Endothelial cell of umbilical vein (primary cell): Measurements from ENCODE around the gene SYNJ2BP. TPM values are rescaled to one million over a fixed set of nuclear protein-coding genes. Genes with fewer than 3 reads are reported as not detected.

Experiments
- BruUV-seq: library from RNA; stranded (reverse); fragments of 400-500 nt; replicated peaks from 2 replicates; lab custom pipeline; 2021; lab: Mats Ljungman, UMichigan
- CTCF ChIA-PET: fragments of 300-600, 350-600 bp; sonication (Branson Sonifier 250); formaldehyde crosslinking; loops from one replicate; lab custom pipeline; 2021; ENCODE audit warnings: antibody characterized with exemption, inconsistent platforms; lab: Charles Lee
- POLR2A ChIA-PET: fragments of 300-600, 350-600 bp; sonication (Branson Sonifier 250); formaldehyde crosslinking; loops from one replicate; lab custom pipeline; 2021; ENCODE audit warnings: antibody characterized with exemption, inconsistent platforms; lab: Charles Lee
- DNase-seq: peaks from one replicate; pipeline ENCODE4 v3.0.0-alpha.2; 2011; ENCODE audit warnings: low read depth, low spot score
- FAIRE-seq: peaks from 2 replicates; lab custom pipeline; 2011; peaks lifted over from hg19 to GRCh38; lab: Jason Lieb, UNC
- H2AFZ ChIP-seq: 2 replicates; pipeline ENCODE4 v1.6.0; 2012; ENCODE audit warnings: low read depth, low read length, control low read depth, inconsistent platforms
- H3K27ac ChIP-seq: 2 replicates; pipeline ENCODE4 v1.5.1; 2011; ENCODE audit warnings: low read depth, mild to moderate bottlenecking, control low read depth, low read length, moderate library complexity; ENCODE audit not compliant: insufficient read depth
- H3K27me3 ChIP-seq, 2 experiments: 2 replicates each; pipeline versions ENCODE4 v1.6.0 to v1.6.1; 2011; ENCODE audit warnings: low read length in 2 of 2, mixed read lengths in 1 of 2; ENCODE audit not compliant: control insufficient read depth in 2 of 2, insufficient read depth in 2 of 2
- H3K36me3 ChIP-seq, 2 experiments: 2 replicates in 1 of 2; 3 replicates in 1 of 2; pipeline ENCODE4 v1.5.1; 2011; ENCODE audit warnings: low read length in 2 of 2, mild to moderate bottlenecking in 1 of 2, moderate library complexity in 1 of 2; ENCODE audit not compliant: control insufficient read depth in 2 of 2, insufficient read depth in 2 of 2; ENCODE audit errors: extremely low read depth in 1 of 2
- H3K4me1 ChIP-seq: 3 replicates; pipeline ENCODE4 v1.5.1; 2011; ENCODE audit warnings: mild to moderate bottlenecking, low read length; ENCODE audit not compliant: control insufficient read depth, insufficient read depth; ENCODE audit errors: extremely low read depth
- H3K4me2 ChIP-seq: 2 replicates; pipeline ENCODE4 v1.6.1; 2011; ENCODE audit warnings: low read length, control low read depth, mixed read lengths; ENCODE audit not compliant: insufficient read depth
- H3K4me3 ChIP-seq, 3 experiments: fragments of 200-600 bp in 1 of 3; sonication (generic), shearing (Covaris generic) in 1 of 3; replicated peaks in 1 of 3; 2 replicates each; pipeline ENCODE4 v1.5.1; 2011 to 2016; ENCODE audit warnings: control low read depth in 3 of 3, low read length in 3 of 3, mild to moderate bottlenecking in 2 of 3, inconsistent platforms in 1 of 3, low read depth in 1 of 3, moderate library complexity in 1 of 3; ENCODE audit not compliant: insufficient read depth in 1 of 3
- H3K79me2 ChIP-seq: 2 replicates; pipeline ENCODE4 v1.6.0; 2012; ENCODE audit warnings: low read length, inconsistent platforms; ENCODE audit not compliant: control insufficient read depth, insufficient read depth
- H3K9ac ChIP-seq: replicated peaks from 2 replicates; pipeline ENCODE3; 2011; ENCODE audit warnings: low read length, control low read depth; ENCODE audit not compliant: insufficient read depth; ENCODE audit errors: extremely low read depth
- H3K9me1 ChIP-seq: replicated peaks from 3 replicates; pipeline ENCODE4 v1.6.0; 2011; ENCODE audit warnings: mild to moderate bottlenecking, low read length; ENCODE audit not compliant: control insufficient read depth, insufficient read depth; ENCODE audit errors: extremely low read depth
- H3K9me3 ChIP-seq: replicated peaks from 2 replicates; pipeline ENCODE4 v1.5.1; 2012; ENCODE audit warnings: low read length, inconsistent platforms; ENCODE audit not compliant: control insufficient read depth, insufficient read depth
- H4K20me1 ChIP-seq: replicated peaks from 2 replicates; pipeline ENCODE3; 2011; ENCODE audit warnings: mild to moderate bottlenecking, low read length; ENCODE audit not compliant: control insufficient read depth, insufficient read depth; ENCODE audit errors: extremely low read depth
- CTCF ChIP-seq, 2 donors: IDR thresholded peaks; 1 replicate in 1 of 2; 2 replicates in 1 of 2; pipeline ENCODE4 v1.5.1; 2011; ENCODE audit warnings: low read length in 2 of 2, mild to moderate bottlenecking in 2 of 2, moderate library complexity in 2 of 2, control low read depth in 1 of 2, inconsistent platforms in 1 of 2, low read depth in 1 of 2; ENCODE audit not compliant: insufficient read depth in 1 of 2; ENCODE audit errors: extremely low read depth in 1 of 2
- EZH2 ChIP-seq: IDR thresholded peaks from 2 replicates; pipeline ENCODE4 v1.6.1; 2012; ENCODE audit warnings: borderline replicate concordance, low read depth, mild to moderate bottlenecking, moderate library complexity, low read length, inconsistent platforms; ENCODE audit not compliant: severe bottlenecking
- FOS ChIP-seq: IDR thresholded peaks from 2 replicates; pipeline ENCODE4 v1.6.1; 2011; ENCODE audit warnings: mild to moderate bottlenecking, low read length, moderate library complexity, borderline replicate concordance; ENCODE audit not compliant: insufficient read depth
- GATA2 ChIP-seq: IDR thresholded peaks from 2 replicates; pipeline ENCODE4 v1.7.0; 2011; ENCODE audit warnings: low read depth, mild to moderate bottlenecking, moderate library complexity, mixed read lengths, low read length; ENCODE audit not compliant: insufficient read length, insufficient read depth
- JUN ChIP-seq: IDR thresholded peaks from 2 replicates; pipeline ENCODE4 v1.6.1; 2011; ENCODE audit warnings: borderline replicate concordance, low read depth; ENCODE audit not compliant: insufficient read length, insufficient read depth
- MAX ChIP-seq: IDR thresholded peaks from 2 replicates; pipeline ENCODE4 v1.6.1; 2011; ENCODE audit not compliant: insufficient read depth, insufficient read length
- MYC ChIP-seq: IDR thresholded peaks from one replicate; pipeline ENCODE4 v1.6.1; 2011; ENCODE audit warnings: mild to moderate bottlenecking, low read depth, low read length
- POLR2A ChIP-seq: IDR thresholded peaks from 2 replicates; pipeline ENCODE4 v1.6.1; 2012; ENCODE audit warnings: low read depth, mild to moderate bottlenecking, control low read depth, low read length
- POLR2AphosphoS5 ChIP-seq: IDR thresholded peaks from 2 replicates; pipeline ENCODE4 v1.6.1; 2012; ENCODE audit warnings: low read depth, mild to moderate bottlenecking, control low read depth, low read length, moderate library complexity; ENCODE audit not compliant: insufficient read depth
- dilution Hi-C: fragments of 300-500 bp; cut with MboI; formaldehyde crosslinking; loops from one replicate; pipeline ENCODE4 v1.15.0; 2019; ENCODE audit warnings: low sequenced_read_pairs; ENCODE audit not compliant: extremely low pct_ligation_motif_present
- intact Hi-C: fragments of 100-400 bp; cut with micrococcal nuclease; formaldehyde crosslinking; loops from one replicate; pipeline ENCODE4 v1.10.0; 2022
- polyA plus RNA-seq, 4 experiments: library from polyadenylated mRNA; depleted of rRNA in 3 of 4; stranded (reverse) in 3 of 4; unstranded in 1 of 4; fragments of >200 nt; gene quantifications; 2 replicates each; pipeline versions ENCODE4 v1.2.1 to v1.2.3, GENCODE V29; 2011 to 2012; ENCODE audit warnings: missing spikeins in 1 of 4
- total RNA-seq: library from RNA; stranded (reverse); gene quantifications from 2 replicates; pipeline ENCODE4 v1.2.3, GENCODE V29; 2021

SYNJ2BP gene
- total and polyA plus RNA-seq, 2 donors (not counting 3 experiments of a cell fraction or from before 2014, with no cell fraction given): 13.1 to 26.9 TPM

GRCh38 chr14:70416338-70416724 is 559 bp downstream of the SYNJ2BP start:
- Histone ChIP-seq H3K27ac (peak overlapping the region; percentile 45), H3K9me1 (no peaks in the 10 kb centered on the region), H3K4me1 (peaks cover 5% of the 10 kb centered on the region), H3K27me3 (no peaks in the 10 kb centered on the region), H3K9ac (peak overlapping the region; percentile 76), H3K9me3 (no peaks in the 10 kb centered on the region), H4K20me1 (no peaks in the 10 kb centered on the region), H3K4me2 (peak overlapping the region; percentile 58), H3K4me3 (peak overlapping the region; percentile 71 to 95 (median 92)), H3K36me3 (no peaks in the 10 kb centered on the region), H2AFZ (peak overlapping the region; percentile 97), H3K79me2 (peaks cover 22% of the 10 kb centered on the region)
- no peak for TF ChIP-seq EZH2
- TF ChIP-seq POLR2AphosphoS5: no peak
- no peak for TF ChIP-seq GATA2
- TF ChIP-seq MYC: no peak
- TF ChIP-seq POLR2A: no peak
- no peak for TF ChIP-seq FOS
- no peak for TF ChIP-seq MAX
- no peak for TF ChIP-seq JUN
- TF ChIP-seq CTCF (IDR thresholded peaks at IDR 0.05; ENCODE audit: extremely low read depth in 1 of 2, insufficient read depth in 1 of 2, low read depth in 1 of 2, low read length in 2 of 2): no peak
- TSS peak; percentile 53 for BruUV-seq
- intact Hi-C loops: loop anchor here (1.0 kb wide), 1 partner anchor 57 kb away; the partner anchor contains the start of gene COX16
- dilution Hi-C loops: no loop called here
- DNase-seq (no peak), FAIRE-seq (peak; percentile 47)
- CTCF ChIA-PET: interaction anchor here (1.0 kb wide), 1 partner anchor 19 kb away, joined by 3 read pairs; no protein-coding TSS in a partner anchor
- POLR2A ChIA-PET: no interaction called here
